Lung (tissue), 13 donors: Measurements from ENCODE around the gene RAB11FIP3. TPM values are rescaled to one million over a fixed set of nuclear protein-coding genes. Genes with fewer than 3 reads are reported as not detected.
A peak's percentile ranks its signal among the peaks of the same experiment; 100 is the strongest.

Source experiments
- ATAC-seq: fragments of 200-7000 bp; cut with Tn5 transposase; one replicate; pipeline ENCODE4 v1.9.1; 2020; ENCODE audit warnings: moderate number of reproducible peaks; ENCODE audit not compliant: insufficient read depth, low FRiP score
- DNase-seq, 3 donors: peaks; one replicate each; pipeline ENCODE4 v3.0.0-alpha.2; 2013 to 2017
- H3K27ac ChIP-seq, 2 donors: one replicate each; pipeline ENCODE4 v1.5.1; 2013; ENCODE audit warnings: mild to moderate bottlenecking in 2 of 2, moderate library complexity in 2 of 2, control low read depth in 1 of 2, inconsistent platforms in 1 of 2, low read depth in 1 of 2, low read length in 1 of 2
- H3K27me3 ChIP-seq, 3 donors: one replicate each; pipeline ENCODE4 v1.5.1; 2013; ENCODE audit warnings: low read length in 2 of 3; ENCODE audit not compliant: control insufficient read depth in 3 of 3, insufficient read depth in 3 of 3
- H3K36me3 ChIP-seq, 4 donors: one replicate each; pipeline ENCODE4 v1.5.1; 2013; ENCODE audit warnings: low read length in 4 of 4, mild to moderate bottlenecking in 1 of 4, moderate library complexity in 1 of 4; ENCODE audit not compliant: control insufficient read depth in 4 of 4, insufficient read depth in 4 of 4
- H3K4me1 ChIP-seq, 5 donors: one replicate each; pipeline ENCODE4 v1.5.1; 2013; ENCODE audit warnings: low read length in 5 of 5, mild to moderate bottlenecking in 2 of 5, moderate library complexity in 1 of 5; ENCODE audit not compliant: control insufficient read depth in 5 of 5, insufficient read depth in 5 of 5
- H3K4me3 ChIP-seq: one replicate; pipeline ENCODE4 v1.5.1; 2013; ENCODE audit warnings: mild to moderate bottlenecking, control low read depth, moderate library complexity
- H3K9ac ChIP-seq, 2 donors: one replicate each; pipeline ENCODE4 v1.5.1; 2013; ENCODE audit warnings: low read length in 2 of 2, control low read depth in 1 of 2; ENCODE audit not compliant: insufficient read depth in 1 of 2
- H3K9me3 ChIP-seq, 4 donors: one replicate each; pipeline ENCODE4 v1.5.1; 2013; ENCODE audit warnings: low read length in 3 of 4, mild to moderate bottlenecking in 1 of 4, moderate library complexity in 1 of 4; ENCODE audit not compliant: control insufficient read depth in 4 of 4, insufficient read depth in 3 of 4
- WGBS, 2 donors: extraction: QIAGEN DNeasy Blood & Tissue Kit; methylation state at CpG; one replicate each; pipeline ENCODE4 v1.1.7; 2013; 5-methylcytosine and 5-hydroxymethylcytosine counted together
- polyA plus RNA-seq, 2 donors: library from polyadenylated mRNA; stranded (reverse); fragments of 200-250 nt; gene quantifications; one replicate each; pipeline ENCODE4 v1.2.1, GENCODE V29; 2013
- small RNA-seq: library from RNA; depleted of rRNA; stranded (forward); fragments of <200 nt; gene quantifications from one replicate; pipeline ENCODE3, GENCODE V24; 2014; ENCODE audit warnings: low replicate concordance
- total RNA-seq, 2 donors: library from RNA; depleted of rRNA in 1 of 2; stranded (reverse); fragments of >200 nt in 1 of 2; gene quantifications; one replicate each; pipeline ENCODE4 v1.2.1, GENCODE V29; 2014 to 2021
- TF ChIP-seq, protein P1 (sequence below): IDR thresholded peaks from 2 replicates; pipeline ENCODE4 v1.5.1; 2012; ENCODE audit warnings: mild to moderate bottlenecking; ENCODE audit errors: control extremely low read depth, extremely low read depth
- donor health status: control.
- donor health status: control.
- donor health status: Bipolar disorder and iron deficiency.
- donor health status: healthy.
- donor health status: DM: yes; HTN: yes; CAD: no.

Gene RAB11FIP3
- total and polyA plus RNA-seq, 4 donors = 20.7 to 38.3 (median 21.5) TPM

DNA sequence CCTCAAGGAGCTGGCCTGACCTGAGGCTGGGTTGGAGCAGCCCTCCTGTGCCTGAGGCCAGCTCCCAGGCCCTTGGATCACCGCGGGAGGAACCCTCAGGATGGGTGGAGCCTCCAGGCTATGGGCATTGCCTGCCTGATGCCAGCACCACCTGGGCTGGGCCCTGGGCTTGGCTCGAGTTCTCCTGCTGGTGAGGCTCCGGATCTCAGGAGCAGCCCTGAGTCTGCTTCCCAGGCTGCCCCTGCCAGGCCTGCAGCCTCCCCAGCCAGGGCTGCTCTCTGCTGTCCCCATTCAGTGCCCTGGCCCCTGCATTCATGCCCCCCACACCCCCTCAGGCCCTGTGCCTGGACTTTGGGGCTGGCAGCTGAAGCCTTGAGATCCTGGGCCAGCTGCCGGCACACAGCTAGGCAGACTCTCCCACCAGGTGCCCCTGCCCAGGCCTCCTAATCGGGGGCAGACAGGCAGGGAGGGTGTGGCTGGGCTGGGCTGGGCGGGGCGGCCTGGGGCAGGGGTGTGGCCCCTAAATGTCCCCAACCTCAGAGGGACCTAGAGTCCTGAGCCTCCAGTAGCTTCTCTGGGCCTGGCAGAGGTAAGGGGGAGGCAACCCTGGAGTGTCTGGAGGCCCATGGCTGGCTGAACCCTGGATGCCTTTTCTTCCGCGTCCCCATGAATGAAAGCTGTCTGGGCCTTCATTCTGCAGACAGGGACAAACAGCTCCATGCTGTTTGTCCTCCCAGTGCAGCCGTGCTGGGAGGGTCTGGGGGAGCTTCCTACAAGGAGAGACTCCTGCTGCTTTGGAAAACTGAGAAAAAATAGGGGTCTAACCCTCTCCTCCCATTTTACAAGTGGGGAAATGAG, 143.2 kb downstream of the RAB11FIP3 start:
- Histone ChIP-seq H3K4me1 (peaks cover 0 to 35% (median 21%) of the 10 kb centered on the region in 5 donors), H3K9ac (peak overlapping the region in 1 of 2 donors; percentile 71), H3K36me3 (peaks cover 0 to 2% (median 0%) of the 10 kb centered on the region in 4 donors), H3K27ac (no peak overlapping the region), H3K27me3 (no peaks in the 10 kb centered on the region), H3K9me3 (no peaks in the 10 kb centered on the region), H3K4me3 (no peak overlapping the region)
- TF ChIP-seq, protein P1, sequence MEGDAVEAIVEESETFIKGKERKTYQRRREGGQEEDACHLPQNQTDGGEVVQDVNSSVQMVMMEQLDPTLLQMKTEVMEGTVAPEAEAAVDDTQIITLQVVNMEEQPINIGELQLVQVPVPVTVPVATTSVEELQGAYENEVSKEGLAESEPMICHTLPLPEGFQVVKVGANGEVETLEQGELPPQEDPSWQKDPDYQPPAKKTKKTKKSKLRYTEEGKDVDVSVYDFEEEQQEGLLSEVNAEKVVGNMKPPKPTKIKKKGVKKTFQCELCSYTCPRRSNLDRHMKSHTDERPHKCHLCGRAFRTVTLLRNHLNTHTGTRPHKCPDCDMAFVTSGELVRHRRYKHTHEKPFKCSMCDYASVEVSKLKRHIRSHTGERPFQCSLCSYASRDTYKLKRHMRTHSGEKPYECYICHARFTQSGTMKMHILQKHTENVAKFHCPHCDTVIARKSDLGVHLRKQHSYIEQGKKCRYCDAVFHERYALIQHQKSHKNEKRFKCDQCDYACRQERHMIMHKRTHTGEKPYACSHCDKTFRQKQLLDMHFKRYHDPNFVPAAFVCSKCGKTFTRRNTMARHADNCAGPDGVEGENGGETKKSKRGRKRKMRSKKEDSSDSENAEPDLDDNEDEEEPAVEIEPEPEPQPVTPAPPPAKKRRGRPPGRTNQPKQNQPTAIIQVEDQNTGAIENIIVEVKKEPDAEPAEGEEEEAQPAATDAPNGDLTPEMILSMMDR = no peak
- WGBS, 2 donors = 78 to 87% methylated on average over 11 of the region's 11 CpGs
- DNase-seq = no peak
- no peak for ATAC-seq

DNA sequence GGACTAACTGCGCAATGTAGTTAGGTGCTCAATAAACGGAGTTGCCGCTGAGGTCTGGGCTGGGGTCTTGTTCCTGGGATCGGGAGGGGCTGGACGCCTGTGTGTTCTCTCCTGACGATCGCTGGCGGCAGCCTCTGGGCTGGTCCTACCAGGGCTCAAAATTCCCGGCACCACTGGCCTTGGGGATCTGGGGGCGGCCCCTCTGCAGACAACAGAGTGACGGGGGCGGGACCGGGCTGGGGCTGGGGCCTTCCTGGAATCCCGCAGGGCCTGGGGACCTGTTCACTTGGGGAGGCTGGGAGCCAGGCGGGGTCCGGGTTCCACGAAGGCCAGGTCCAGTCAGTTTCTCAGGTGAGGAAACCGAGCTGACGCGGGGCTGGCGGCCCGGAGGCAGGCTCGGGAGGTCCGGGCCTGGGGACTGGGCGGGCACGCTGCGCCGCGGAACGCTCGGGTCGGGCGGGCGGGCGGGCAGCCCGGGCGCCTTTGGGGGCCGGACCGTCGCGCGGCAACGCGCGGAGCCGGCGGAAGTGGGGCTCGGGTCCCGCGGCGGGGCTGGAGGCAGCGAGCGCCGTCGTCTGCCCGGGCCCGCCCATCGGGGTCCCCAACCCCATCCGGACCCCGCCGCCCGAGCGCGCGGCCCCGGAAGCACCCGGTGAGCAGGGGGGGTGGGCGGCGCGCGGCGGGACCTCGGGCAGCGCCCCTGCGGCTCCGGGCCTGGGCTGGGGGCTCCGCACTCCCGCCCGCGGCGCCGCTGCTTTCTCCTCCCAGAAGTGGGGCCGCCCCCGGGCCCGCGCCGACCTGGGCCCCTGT, 144.2 kb downstream of the RAB11FIP3 start, which contains the start of gene PIGQ:
Gene PIGQ (plus strand): TSS at position 524 of the 810 bp plus-strand sequence. CDS start 4,107 bp downstream, outside the sequence.
- TF ChIP-seq, protein P1 = no peak
- peaks cover 0 to 34% (median 21%) of the 10 kb centered on the region in 5 donors for H3K4me1 ChIP-seq
- H3K36me3 ChIP-seq = peaks cover 0 to 13% (median 3%) of the 10 kb centered on the region in 4 donors
- WGBS, 2 donors = 1 to 3% methylated on average over 39 to 87 of the region's 87 CpGs
- peak within 1 kb of the TSS; percentile 63 to 71 for H3K9ac ChIP-seq
- peak within 1 kb of the TSS; percentile 84 for H3K4me3 ChIP-seq
- peak; percentile 65 for ATAC-seq
- H3K27me3 ChIP-seq = no peaks in the 10 kb centered on the region
- peak within 1 kb of the TSS; percentile 61 to 85 for H3K27ac ChIP-seq
- peak; percentile 70 to 77 (median 72) for DNase-seq
- H3K9me3 ChIP-seq = no peaks in the 10 kb centered on the region

Small RNA genes within 50 kb of the gene (small RNA-seq; reads per million reads assigned to genes)
- gene MIR3176 (0.52 reads per million, percentile 62 among the genes with 10 or more reads in this experiment), gene MIR5587 (0.06 reads per million), gene RF00019 (not detected), gene Z98883.1 (not detected)

Other genes starting within 250 kb of the RAB11FIP3 start
- 1,000 to 10,000 TPM in 1 of 2 donors, 100 to 1,000 TPM in 1; 627 to 2,695 TPM for gene HBA1, start 249.0 kb upstream of the RAB11FIP3 start, total RNA-seq
- 100 to 1,000 TPM in 1 of 2 donors, 10 to 100 TPM in 1; 38.1 to 273 TPM for gene HBA1, start 249.0 kb upstream of the RAB11FIP3 start, polyA plus RNA-seq
- gene HBQ1, start 245.2 kb upstream of the RAB11FIP3 start, total RNA-seq = 1 to 10 TPM in 1 of 2 donors, not detected in 1; 2.3 TPM
- under 1 TPM in 1 of 2 donors, not detected in 1; 0.35 TPM for gene HBQ1, start 245.2 kb upstream of the RAB11FIP3 start, polyA plus RNA-seq
- gene LUC7L, start 196.2 kb upstream of the RAB11FIP3 start, total RNA-seq = 100 to 1,000 TPM in 1 of 2 donors, 10 to 100 TPM in 1; 56.3 to 115 TPM
- 100 to 1,000 TPM in 1 of 2 donors, 10 to 100 TPM in 1; 35.2 to 105 TPM for gene LUC7L, start 196.2 kb upstream of the RAB11FIP3 start, polyA plus RNA-seq
- gene FAM234A, start 190.8 kb upstream of the RAB11FIP3 start, total RNA-seq = 10 to 100 TPM; 67.1 to 78.5 TPM
- 10 to 100 TPM; 41.5 to 52.4 TPM for gene FAM234A, start 190.8 kb upstream of the RAB11FIP3 start, polyA plus RNA-seq
- 1 to 10 TPM; 2.6 to 3.9 TPM for gene RGS11, start 149.7 kb upstream of the RAB11FIP3 start, total RNA-seq
- 1 to 10 TPM; 1.8 to 5.6 TPM for gene RGS11, start 149.7 kb upstream of the RAB11FIP3 start, polyA plus RNA-seq
- gene ARHGDIG, start 145.1 kb upstream of the RAB11FIP3 start, total RNA-seq = under 1 TPM in 1 of 2 donors, not detected in 1; 0.58 TPM
- gene ARHGDIG, start 145.1 kb upstream of the RAB11FIP3 start, polyA plus RNA-seq = under 1 TPM; 0.07 to 0.26 TPM
- under 1 TPM; 0.20 to 0.28 TPM for gene PDIA2, start 142.5 kb upstream of the RAB11FIP3 start, total RNA-seq
- gene PDIA2, start 142.5 kb upstream of the RAB11FIP3 start, polyA plus RNA-seq = under 1 TPM; 0.19 to 0.65 TPM
- gene AXIN1, start 72.9 kb upstream of the RAB11FIP3 start, total RNA-seq = 10 to 100 TPM; 16.9 to 25.9 TPM
- gene AXIN1, start 72.9 kb upstream of the RAB11FIP3 start, polyA plus RNA-seq = 10 to 100 TPM; 18.5 to 20.2 TPM
- gene MRPL28, start 55.1 kb upstream of the RAB11FIP3 start, total RNA-seq = 10 to 100 TPM; 31.9 to 65.0 TPM
- 10 to 100 TPM; 89.4 to 98.9 TPM for gene MRPL28, start 55.1 kb upstream of the RAB11FIP3 start, polyA plus RNA-seq
- 10 to 100 TPM; 38.0 to 71.5 TPM for gene PGAP6, start 43.7 kb upstream of the RAB11FIP3 start, total RNA-seq
- 10 to 100 TPM; 64.8 to 100.0 TPM for gene PGAP6, start 43.7 kb upstream of the RAB11FIP3 start, polyA plus RNA-seq
- gene NME4, start 28.4 kb upstream of the RAB11FIP3 start, total RNA-seq = 10 to 100 TPM; 18.0 to 68.7 TPM
- gene NME4, start 28.4 kb upstream of the RAB11FIP3 start, polyA plus RNA-seq = 10 to 100 TPM; 64.0 to 67.6 TPM
- gene DECR2, start 23.8 kb upstream of the RAB11FIP3 start, total RNA-seq = 10 to 100 TPM in 1 of 2 donors, 1 to 10 TPM in 1; 5.2 to 18.3 TPM
- 10 to 100 TPM; 13.3 to 18.1 TPM for gene DECR2, start 23.8 kb upstream of the RAB11FIP3 start, polyA plus RNA-seq
- 10 to 100 TPM; 14.4 to 64.1 TPM for gene CAPN15, start 102.1 kb downstream of the RAB11FIP3 start, total RNA-seq
- 10 to 100 TPM; 37.2 to 40.6 TPM for gene CAPN15, start 102.1 kb downstream of the RAB11FIP3 start, polyA plus RNA-seq
- gene PRR35, start 134.7 kb downstream of the RAB11FIP3 start, total RNA-seq = not detected
- gene PRR35, start 134.7 kb downstream of the RAB11FIP3 start, polyA plus RNA-seq = not detected
- gene NHLRC4, start 141.4 kb downstream of the RAB11FIP3 start, total RNA-seq = 1 to 10 TPM; 7.0 to 8.6 TPM
- 1 to 10 TPM; 2.3 to 4.5 TPM for gene NHLRC4, start 141.4 kb downstream of the RAB11FIP3 start, polyA plus RNA-seq
- 10 to 100 TPM; 34.9 to 81.2 TPM for gene PIGQ, start 144.3 kb downstream of the RAB11FIP3 start, total RNA-seq
- gene PIGQ, start 144.3 kb downstream of the RAB11FIP3 start, polyA plus RNA-seq = 10 to 100 TPM; 41.5 to 98.2 TPM
- gene RAB40C, start 164.4 kb downstream of the RAB11FIP3 start, total RNA-seq = 10 to 100 TPM; 25.1 to 58.9 TPM
- 10 to 100 TPM; 34.0 to 53.8 TPM for gene RAB40C, start 164.4 kb downstream of the RAB11FIP3 start, polyA plus RNA-seq
- gene WFIKKN1, start 205.3 kb downstream of the RAB11FIP3 start, total RNA-seq = 1 to 10 TPM in 1 of 2 donors, under 1 TPM in 1; 0.31 to 2.5 TPM
- gene WFIKKN1, start 205.3 kb downstream of the RAB11FIP3 start, polyA plus RNA-seq = under 1 TPM; 0.44 to 0.79 TPM
- gene METTL26, start 210.7 kb downstream of the RAB11FIP3 start, total RNA-seq = 10 to 100 TPM; 36.1 to 89.8 TPM
- 100 to 1,000 TPM; 138 to 200 TPM for gene METTL26, start 210.7 kb downstream of the RAB11FIP3 start, polyA plus RNA-seq
- 10 to 100 TPM in 1 of 2 donors, 1 to 10 TPM in 1; 9.1 to 61.6 TPM for gene MCRIP2, start 216.2 kb downstream of the RAB11FIP3 start, total RNA-seq
- 100 to 1,000 TPM in 1 of 2 donors, 10 to 100 TPM in 1; 45.0 to 109 TPM for gene MCRIP2, start 216.2 kb downstream of the RAB11FIP3 start, polyA plus RNA-seq
- 10 to 100 TPM; 22.4 to 74.2 TPM for gene WDR90, start 223.7 kb downstream of the RAB11FIP3 start, total RNA-seq
- 10 to 100 TPM; 18.6 to 33.4 TPM for gene WDR90, start 223.7 kb downstream of the RAB11FIP3 start, polyA plus RNA-seq
- gene RHOT2, start 242.5 kb downstream of the RAB11FIP3 start, total RNA-seq = 100 to 1,000 TPM in 1 of 2 donors, 10 to 100 TPM in 1; 40.5 to 121 TPM
- 100 to 1,000 TPM; 111 to 119 TPM for gene RHOT2, start 242.5 kb downstream of the RAB11FIP3 start, polyA plus RNA-seq